B cell (primary cell): Measurements from ENCODE around the gene RWDD2A. TPM values are rescaled to one million over a fixed set of nuclear protein-coding genes. Genes with fewer than 3 reads are reported as not detected.

Source experiments
- ATAC-seq: fragments of 200-7000 bp; cut with Tn5 transposase; one replicate; pipeline ENCODE4 v1.10.0; 2021; ENCODE audit warnings: low read depth, mild to moderate bottlenecking, moderate number of reproducible peaks, moderate library complexity
- CTCF ChIA-PET: fragments of 350-600 bp; sonication (Branson Sonifier 250); formaldehyde crosslinking; loops from one replicate; lab custom pipeline; 2021; ENCODE audit warnings: antibody characterized with exemption, inconsistent platforms; lab: Charles Lee
- POLR2A ChIA-PET: fragments of 350-600 bp; sonication (Branson Sonifier 250); formaldehyde crosslinking; loops from one replicate; lab custom pipeline; 2021; ENCODE audit warnings: antibody characterized with exemption; lab: Charles Lee
- DNase-seq: peaks from one replicate; pipeline ENCODE4 v3.0.0; 2013
- H2AFZ ChIP-seq: 2 replicates; pipeline ENCODE4 v1.6.1; 2012; ENCODE audit warnings: mild to moderate bottlenecking, low read depth, low read length; ENCODE audit not compliant: insufficient read depth, poor library complexity, severe bottlenecking
- H3K27ac ChIP-seq, 2 donors: 1 replicate in 1 of 2; 2 replicates in 1 of 2; pipeline ENCODE4 v1.5.1; 2012 to 2013; ENCODE audit warnings: low read length in 2 of 2, mild to moderate bottlenecking in 2 of 2, moderate library complexity in 1 of 2
- H3K27me3 ChIP-seq, 4 experiments: fragments of 200-600 bp in 1 of 4; sonication (generic) in 1 of 4; replicated peaks in 1 of 4; 1 replicate in 2 of 4; 2 replicates in 2 of 4; pipeline versions ENCODE4 v1.6.1 to v1.7.0; 2013 to 2016; ENCODE audit warnings: low read length in 3 of 4, mild to moderate bottlenecking in 2 of 4, mixed read lengths in 1 of 4, moderate library complexity in 1 of 4; ENCODE audit not compliant: insufficient read depth in 4 of 4, control insufficient read depth in 3 of 4; ENCODE audit errors: control extremely low read depth in 1 of 4
- H3K36me3 ChIP-seq, 2 experiments: replicated peaks in 1 of 2; 1 replicate in 1 of 2; 2 replicates in 1 of 2; pipeline versions ENCODE4 v1.6.1 to v1.7.1; 2013; ENCODE audit warnings: low read length in 1 of 2; ENCODE audit not compliant: insufficient read depth in 2 of 2, control insufficient read depth in 1 of 2; ENCODE audit errors: control extremely low read depth in 1 of 2, extremely low read depth in 1 of 2
- H3K4me1 ChIP-seq, 2 donors: fragments of 200-600 bp in 1 of 2; sonication (generic) in 1 of 2; 1 replicate in 1 of 2; 2 replicates in 1 of 2; pipeline versions ENCODE4 v1.5.1 to v1.6.1; 2013 to 2017; ENCODE audit warnings: low read length in 2 of 2; ENCODE audit not compliant: control insufficient read depth in 2 of 2, insufficient read depth in 2 of 2
- H3K4me2 ChIP-seq: replicated peaks from 2 replicates; pipeline ENCODE3; 2012; ENCODE audit warnings: mild to moderate bottlenecking, low read depth, low read length; ENCODE audit not compliant: poor library complexity, severe bottlenecking
- H3K4me3 ChIP-seq, 5 experiments: fragments of 200-600 bp in 1 of 5; sonication (generic) in 1 of 5; 1 replicate in 3 of 5; 2 replicates in 2 of 5; pipeline versions ENCODE4 v1.5.1 to v1.7.0; 2011 to 2016; ENCODE audit warnings: low read length in 4 of 5, mild to moderate bottlenecking in 4 of 5, low read depth in 2 of 5, control low read depth in 1 of 5, moderate library complexity in 1 of 5; ENCODE audit not compliant: insufficient read depth in 1 of 5; ENCODE audit errors: control extremely low read depth in 1 of 5, extremely low read depth in 1 of 5
- H3K79me2 ChIP-seq: fragments of 200-600 bp; sonication (generic); one replicate; pipeline ENCODE4 v1.6.0; 2016; ENCODE audit warnings: low read length; ENCODE audit not compliant: control insufficient read depth, insufficient read depth
- H3K9ac ChIP-seq: fragments of 200-600 bp; sonication (generic); 2 replicates; pipeline ENCODE4 v1.6.1; 2017; ENCODE audit warnings: mild to moderate bottlenecking, low read length, moderate library complexity
- H3K9me3 ChIP-seq, 3 donors: one replicate each; pipeline versions ENCODE4 v1.6.1 to v1.7.1; 2013; ENCODE audit warnings: low read length in 2 of 3; ENCODE audit not compliant: control insufficient read depth in 2 of 3, insufficient read depth in 1 of 3; ENCODE audit errors: control extremely low read depth in 1 of 3
- H4K20me1 ChIP-seq: 2 replicates; pipeline ENCODE4 v1.6.0; 2012; ENCODE audit warnings: mild to moderate bottlenecking, low read length; ENCODE audit not compliant: insufficient read depth, control insufficient read depth, poor library complexity, severe bottlenecking
- H3K27ac Mint-ChIP-seq: one replicate; pipeline ENCODE4 v1.8.0; 2021; ENCODE audit warnings: mixed read lengths
- H3K27me3 Mint-ChIP-seq: one replicate; pipeline ENCODE4 v1.8.0; 2021; ENCODE audit warnings: mixed read lengths
- H3K4me1 Mint-ChIP-seq: one replicate; pipeline ENCODE4 v1.8.0; 2021; ENCODE audit warnings: mixed read lengths
- H3K4me3 Mint-ChIP-seq: one replicate; pipeline ENCODE4 v1.8.0; 2021; ENCODE audit warnings: mixed read lengths
- H3K9me3 Mint-ChIP-seq: one replicate; pipeline ENCODE4 v1.8.0; 2022; ENCODE audit warnings: mixed read lengths; ENCODE audit not compliant: insufficient read depth
- EZH2 ChIP-seq: IDR thresholded peaks from 2 replicates; pipeline ENCODE4 v1.6.1; 2012; ENCODE audit warnings: borderline replicate concordance, low read depth, mild to moderate bottlenecking, moderate library complexity, low read length; ENCODE audit not compliant: insufficient read depth, poor library complexity, severe bottlenecking
- WGBS: methylation state at CpG from one replicate; pipeline ENCODE4 v1.1.5; 2013; ENCODE audit warnings: missing lambda C conversion rate; ENCODE audit not compliant: insufficient coverage; 5-methylcytosine and 5-hydroxymethylcytosine counted together
- intact Hi-C: fragments of 100-400 bp; cut with micrococcal nuclease; formaldehyde crosslinking; loops from one replicate; pipeline ENCODE4 v1.10.0; 2022
- polyA plus RNA-seq: library from polyadenylated mRNA; depleted of rRNA; stranded (reverse); fragments of >200 nt; gene quantifications from 2 replicates; pipeline ENCODE4 v1.2.3, GENCODE V29; 2012
- total RNA-seq, 2 donors: library from RNA; stranded (reverse); fragments of 120-200 nt in 1 of 2; gene quantifications; 1 replicate in 1 of 2; 2 replicates in 1 of 2; pipeline versions ENCODE4 v1.2.3 to v1.2.4, GENCODE V29; 2013 to 2022
- TF ChIP-seq, protein P1 (sequence below): fragments of 200-600 bp; IDR thresholded peaks from one replicate; pipeline ENCODE4 v1.8.0; 2022; ENCODE audit warnings: antibody characterized with exemption, mild to moderate bottlenecking

The RWDD2A gene
- total and polyA plus RNA-seq, 2 donors (not counting 1 experiment from before 2014, with no cell fraction given) = 1.5 to 2.9 TPM

DNA sequence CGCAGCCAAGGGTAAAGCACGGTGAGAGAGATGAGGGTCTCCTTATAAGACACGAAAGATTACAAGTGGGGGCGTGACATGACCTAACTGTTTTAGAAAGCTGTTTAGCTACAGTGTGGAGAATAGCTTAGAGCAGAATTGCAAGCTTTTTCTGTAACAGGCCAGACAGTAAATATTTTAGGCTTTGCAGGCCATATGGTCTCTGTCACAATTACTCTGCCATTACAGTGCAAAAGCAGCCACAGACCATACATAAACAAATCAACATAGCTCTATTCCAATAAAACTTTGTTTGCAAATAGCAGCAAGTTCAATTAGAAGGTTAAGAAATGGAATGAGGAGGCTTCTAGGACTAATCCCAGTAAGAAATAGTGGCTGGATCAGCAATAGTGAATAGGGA is 16.9 kb upstream of the RWDD2A start:
- Histone ChIP-seq H3K9me3 (no peaks in the 10 kb centered on the region), H2AFZ (no peak overlapping the region), H3K9ac (no peak overlapping the region), H4K20me1 (no peaks in the 10 kb centered on the region), H3K79me2 (no peaks in the 10 kb centered on the region), H3K36me3 (peaks cover 1 to 37% of the 10 kb centered on the region in 2 experiments), H3K4me2 (no peak overlapping the region), H3K27ac (no peak overlapping the region), H3K4me1 (no peaks in the 10 kb centered on the region), H3K4me3 (no peak overlapping the region), H3K27me3 (no peaks in the 10 kb centered on the region)
- Mint-ChIP-seq H3K27ac (no peak overlapping the region), H3K9me3 (no peaks in the 10 kb centered on the region), H3K4me3 (no peak overlapping the region), H3K27me3 (no peaks in the 10 kb centered on the region), H3K4me1 (no peaks in the 10 kb centered on the region)
- CTCF ChIA-PET = interaction anchor here (0.6 to 1.6 kb wide), 2 partner anchors 109 to 984 kb away, joined by 3 to 6 read pairs; partner anchors contain the start of gene DOP1A
- DNase-seq (no peak), ATAC-seq (no peak)
- WGBS = 100% methylated on average over 2 of the region's 4 CpGs
- POLR2A ChIA-PET = no interaction called here
- intact Hi-C loops = no loop called here
- TF ChIP-seq, protein P1, sequence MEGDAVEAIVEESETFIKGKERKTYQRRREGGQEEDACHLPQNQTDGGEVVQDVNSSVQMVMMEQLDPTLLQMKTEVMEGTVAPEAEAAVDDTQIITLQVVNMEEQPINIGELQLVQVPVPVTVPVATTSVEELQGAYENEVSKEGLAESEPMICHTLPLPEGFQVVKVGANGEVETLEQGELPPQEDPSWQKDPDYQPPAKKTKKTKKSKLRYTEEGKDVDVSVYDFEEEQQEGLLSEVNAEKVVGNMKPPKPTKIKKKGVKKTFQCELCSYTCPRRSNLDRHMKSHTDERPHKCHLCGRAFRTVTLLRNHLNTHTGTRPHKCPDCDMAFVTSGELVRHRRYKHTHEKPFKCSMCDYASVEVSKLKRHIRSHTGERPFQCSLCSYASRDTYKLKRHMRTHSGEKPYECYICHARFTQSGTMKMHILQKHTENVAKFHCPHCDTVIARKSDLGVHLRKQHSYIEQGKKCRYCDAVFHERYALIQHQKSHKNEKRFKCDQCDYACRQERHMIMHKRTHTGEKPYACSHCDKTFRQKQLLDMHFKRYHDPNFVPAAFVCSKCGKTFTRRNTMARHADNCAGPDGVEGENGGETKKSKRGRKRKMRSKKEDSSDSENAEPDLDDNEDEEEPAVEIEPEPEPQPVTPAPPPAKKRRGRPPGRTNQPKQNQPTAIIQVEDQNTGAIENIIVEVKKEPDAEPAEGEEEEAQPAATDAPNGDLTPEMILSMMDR = no peak
- no peak for TF ChIP-seq EZH2

DNA sequence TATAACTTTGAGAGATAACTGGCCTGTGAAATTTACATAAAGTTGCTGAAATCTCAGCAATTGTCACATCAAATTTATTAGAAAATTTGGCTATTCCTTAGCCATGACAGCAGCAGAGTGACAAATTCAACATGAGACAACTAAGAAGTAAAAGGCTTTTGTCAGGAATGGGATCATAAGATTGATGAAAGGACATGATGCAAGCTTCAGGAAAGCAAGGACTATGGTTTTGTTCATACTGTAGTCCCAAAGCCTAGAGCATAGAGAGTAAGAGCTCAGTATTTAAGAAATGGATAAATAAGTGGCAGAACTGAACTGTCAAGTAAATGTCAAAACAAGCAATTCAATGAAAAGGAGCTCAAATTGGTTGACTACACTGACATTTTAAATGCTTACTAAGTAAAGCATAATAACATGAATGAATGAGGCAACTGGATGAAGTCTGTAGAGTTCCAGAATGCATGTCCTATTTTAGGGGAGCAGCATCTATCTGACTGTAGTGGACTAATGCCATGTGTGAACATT is 12.7 kb upstream of the RWDD2A start:
- Mint-ChIP-seq H3K27me3 (no peaks in the 10 kb centered on the region), H3K4me1 (no peaks in the 10 kb centered on the region), H3K4me3 (no peak overlapping the region), H3K27ac (no peak overlapping the region), H3K9me3 (no peaks in the 10 kb centered on the region)
- no peak for TF ChIP-seq EZH2
- Histone ChIP-seq H3K4me2 (no peak overlapping the region), H3K36me3 (peaks cover 8 to 51% of the 10 kb centered on the region in 2 experiments), H3K27ac (no peak overlapping the region), H3K4me3 (no peak overlapping the region), H3K9me3 (no peaks in the 10 kb centered on the region), H4K20me1 (no peaks in the 10 kb centered on the region), H3K27me3 (no peaks in the 10 kb centered on the region), H3K9ac (no peak overlapping the region), H2AFZ (no peak overlapping the region), H3K79me2 (no peaks in the 10 kb centered on the region), H3K4me1 (no peaks in the 10 kb centered on the region)
- DNase-seq = no peak
- ChIA-PET CTCF (interaction anchor here (1.4 kb wide), 1 partner anchor 113 kb away, joined by 4 read pairs; the partner anchor contains the start of gene DOP1A), POLR2A (no interaction called here)
- intact Hi-C loops = no loop called here
- no peak for ATAC-seq
